ENCODE data around the gene COMMD10.

DNA sequence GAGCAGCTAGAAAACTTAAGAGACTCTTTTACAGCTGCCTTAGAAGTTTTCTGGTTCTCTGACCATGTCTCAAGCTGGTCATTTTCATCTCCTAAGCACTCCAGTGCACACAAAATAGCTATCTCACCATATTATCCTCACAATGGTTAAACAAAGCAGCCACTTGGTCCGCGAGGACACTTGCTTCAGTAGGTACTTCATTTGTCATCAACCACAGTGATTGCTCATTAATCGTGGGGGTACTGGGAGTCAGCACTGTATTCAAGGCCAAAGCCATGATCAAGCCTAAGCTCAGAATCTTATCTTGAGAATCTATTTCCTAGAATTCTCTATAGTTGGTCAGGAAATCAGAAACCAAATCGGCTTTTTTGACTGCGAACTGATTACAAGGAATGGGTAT, 49.7 kb upstream of the COMMD10 start:
- TF ChIP-seq POLR2A (IDR thresholded peaks at IDR 0.05; ENCODE audit: low read depth): no peak
- TF ChIP-seq CTCF (IDR thresholded peaks at IDR 0.05): no peak
- no peak for TF ChIP-seq POLR2AphosphoS5 (IDR thresholded peaks at IDR 0.05)
- no peak for TF ChIP-seq EP300 (IDR thresholded peaks at IDR 0.05)
